ENCODE data around the gene CCDC102A. TPM values are rescaled to one million over a fixed set of nuclear protein-coding genes. Genes with fewer than 3 reads are reported as not detected.

Gene CCDC102A
- total and polyA plus RNA-seq, 2 of the 13 experiments (the other 11 are each of a cell fraction or from before 2014, with no cell fraction given) = 2.1 to 2.8 TPM

DNA sequence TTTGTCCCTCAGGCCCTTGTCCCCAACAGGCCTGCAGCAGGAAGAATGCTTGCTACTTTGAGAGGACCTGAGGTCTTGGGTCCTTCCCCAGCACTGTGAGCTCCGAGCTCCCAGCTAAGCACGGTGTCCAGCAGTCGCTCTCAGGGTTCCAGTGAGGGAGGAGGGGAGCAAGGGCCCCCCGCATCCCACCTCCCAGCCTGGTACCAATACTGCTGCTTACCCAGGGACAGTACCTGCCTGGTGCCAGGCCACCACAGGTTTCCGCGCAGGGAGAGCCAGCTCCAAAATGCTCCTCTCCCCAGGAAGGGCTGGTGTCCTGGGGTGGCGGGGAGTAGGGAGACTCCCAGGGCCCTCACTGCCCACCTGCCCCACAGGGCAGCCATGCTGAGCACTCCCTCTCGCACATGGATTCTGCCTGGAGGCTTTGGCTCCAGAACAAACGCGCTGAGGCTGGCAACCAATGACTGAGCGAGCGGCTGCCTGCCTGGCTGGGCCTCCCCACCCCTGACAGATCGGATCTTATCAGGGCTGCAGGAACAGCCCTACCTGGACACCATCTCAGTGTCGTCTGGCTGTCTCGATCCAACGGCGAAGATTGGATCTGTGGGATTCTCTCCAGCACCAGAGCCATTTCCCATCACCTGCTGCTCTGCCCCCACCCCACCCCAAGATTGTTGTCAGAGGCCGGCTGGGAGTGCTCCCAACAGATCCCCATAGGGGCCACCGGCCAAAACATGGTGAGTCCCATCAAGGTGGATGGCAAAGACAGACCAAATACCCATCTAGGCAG is 52.5 kb downstream of the CCDC102A start (continued):
- TF ChIP-seq, protein P1, sequence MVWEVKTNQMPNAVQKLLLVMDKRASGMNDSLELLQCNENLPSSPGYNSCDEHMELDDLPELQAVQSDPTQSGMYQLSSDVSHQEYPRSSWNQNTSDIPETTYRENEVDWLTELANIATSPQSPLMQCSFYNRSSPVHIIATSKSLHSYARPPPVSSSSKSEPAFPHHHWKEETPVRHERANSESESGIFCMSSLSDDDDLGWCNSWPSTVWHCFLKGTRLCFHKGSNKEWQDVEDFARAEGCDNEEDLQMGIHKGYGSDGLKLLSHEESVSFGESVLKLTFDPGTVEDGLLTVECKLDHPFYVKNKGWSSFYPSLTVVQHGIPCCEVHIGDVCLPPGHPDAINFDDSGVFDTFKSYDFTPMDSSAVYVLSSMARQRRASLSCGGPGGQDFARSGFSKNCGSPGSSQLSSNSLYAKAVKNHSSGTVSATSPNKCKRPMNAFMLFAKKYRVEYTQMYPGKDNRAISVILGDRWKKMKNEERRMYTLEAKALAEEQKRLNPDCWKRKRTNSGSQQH (CRISPR knock-in tag; IDR thresholded peaks at IDR 0.05; ENCODE audit: low read depth) = no peak
- TF ChIP-seq ZNF577 (CRISPR knock-in tag; IDR thresholded peaks at IDR 0.05; ENCODE audit: borderline replicate concordance, low read depth) (no peak), ZBTB4 (CRISPR knock-in tag; IDR thresholded peaks at IDR 0.05; ENCODE audit: borderline replicate concordance) (0 out of 2 replicates have a peak, but pooled peaks have one; percentile 74), SP4 (CRISPR knock-in tag; IDR thresholded peaks at IDR 0.05) (0 out of 2 replicates have a peak, but pooled peaks have one; percentile 41), SOX5 (CRISPR knock-in tag; IDR thresholded peaks at IDR 0.05; ENCODE audit: borderline replicate concordance) (no peak), NFATC3 (CRISPR knock-in tag; IDR thresholded peaks at IDR 0.05) (no peak), MTA3 (CRISPR knock-in tag; IDR thresholded peaks at IDR 0.05) (no peak), MEF2D (CRISPR knock-in tag; IDR thresholded peaks at IDR 0.05) (no peak), HNRNPUL1 (IDR thresholded peaks at IDR 0.05; ENCODE audit: low read depth, low read length) (no peak), AGO1 (IDR thresholded peaks at IDR 0.05; ENCODE audit: low read depth, low read length, poor library complexity, severe bottlenecking) (peak; percentile 29), ZBTB1 (CRISPR knock-in tag; IDR thresholded peaks at IDR 0.05; ENCODE audit: borderline replicate concordance) (no peak), POLR2A (IDR thresholded peaks at IDR 0.05; ENCODE audit: insufficient read depth in 1 of 2, low read depth in 2 of 2, low read length in 2 of 2) (peak in 1 of 2 experiments; percentile 22; a peak in 1 of 4 replicates), ZNF619 (CRISPR knock-in tag; IDR thresholded peaks at IDR 0.05) (0 out of 2 replicates have a peak, but pooled peaks have one; percentile 32), FOXC1 (CRISPR knock-in tag; IDR thresholded peaks at IDR 0.05; ENCODE audit: borderline replicate concordance) (no peak), ZNF768 (CRISPR knock-in tag; IDR thresholded peaks at IDR 0.05) (no peak)
- TF ChIP-seq, protein P2, sequence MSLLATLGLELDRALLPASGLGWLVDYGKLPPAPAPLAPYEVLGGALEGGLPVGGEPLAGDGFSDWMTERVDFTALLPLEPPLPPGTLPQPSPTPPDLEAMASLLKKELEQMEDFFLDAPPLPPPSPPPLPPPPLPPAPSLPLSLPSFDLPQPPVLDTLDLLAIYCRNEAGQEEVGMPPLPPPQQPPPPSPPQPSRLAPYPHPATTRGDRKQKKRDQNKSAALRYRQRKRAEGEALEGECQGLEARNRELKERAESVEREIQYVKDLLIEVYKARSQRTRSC (CRISPR knock-in tag; IDR thresholded peaks at IDR 0.05; ENCODE audit: low read depth) = no peak

Measured in HepG2 (cell line).